HEK293 (cell line): ENCODE data around the gene C7orf33.

Source experiments
- CTCF ChIA-PET: fragments of 350-600 bp; formaldehyde crosslinking; extraction: SDS; loops from one replicate; lab custom pipeline; 2021; ENCODE audit warnings: antibody characterized with exemption; lab: Yijun Ruan, JAX
- POLR2A ChIA-PET: fragments of 300-600 bp; formaldehyde crosslinking; extraction: SDS; loops from one replicate; lab custom pipeline; 2020; ENCODE audit warnings: antibody characterized with exemption, inconsistent platforms; lab: Yijun Ruan, JAX
- H3K27ac ChIP-seq: fragments of 200-500 bp; sonication (Bioruptor generic); 2 replicates; pipeline ENCODE4 v1.5.1; 2014; ENCODE audit warnings: low read depth, low read length, control low read depth, inconsistent platforms; ENCODE audit errors: extremely low read depth
- H3K36me3 ChIP-seq, 2 experiments: fragments of 200-500 bp in 1 of 2; sonication (Bioruptor generic) in 1 of 2; 1 replicate in 1 of 2; 2 replicates in 1 of 2; pipeline ENCODE4 v1.5.1; 2014 to 2017; ENCODE audit warnings: inconsistent platforms in 2 of 2, low read length in 2 of 2; ENCODE audit not compliant: control insufficient read depth in 2 of 2, insufficient read depth in 1 of 2
- H3K4me1 ChIP-seq: fragments of 200-500 bp; sonication (Bioruptor generic); 2 replicates; pipeline ENCODE4 v1.5.1; 2014; ENCODE audit warnings: mild to moderate bottlenecking, low read length, inconsistent platforms; ENCODE audit not compliant: control insufficient read depth, insufficient read depth
- H3K4me3 ChIP-seq: 2 replicates; pipeline ENCODE4 v1.5.1; 2011; ENCODE audit warnings: low read depth, mild to moderate bottlenecking, control low read depth, low read length, moderate library complexity
- H3K9me3 ChIP-seq: fragments of 200-500 bp; sonication (Bioruptor generic); 2 replicates; pipeline ENCODE4 v1.5.1; 2014; ENCODE audit warnings: low read depth, low read length, inconsistent platforms; ENCODE audit not compliant: control insufficient read depth, insufficient read depth
- CTCF ChIP-seq: fragments of 450-650 bp; formaldehyde crosslinking; IDR thresholded peaks from 2 replicates; pipeline ENCODE4 v1.5.1; 2016; ENCODE audit warnings: missing biosample characterization, missing genetic modification characterization
- KLF1 ChIP-seq: fragments of 450-650 bp; formaldehyde crosslinking; IDR thresholded peaks from 2 replicates; pipeline ENCODE4 v1.5.1; 2016; ENCODE audit warnings: missing biosample characterization, missing genetic modification characterization
- OSR2 ChIP-seq: fragments of 450-650 bp; formaldehyde crosslinking; IDR thresholded peaks from 2 replicates; pipeline ENCODE4 v1.5.1; 2016; ENCODE audit warnings: missing biosample characterization, missing genetic modification characterization
- PRDM4 ChIP-seq: fragments of 450-650 bp; formaldehyde crosslinking; IDR thresholded peaks from 2 replicates; pipeline ENCODE4 v1.5.1; 2017; ENCODE audit warnings: missing biosample characterization, missing genetic modification characterization
- SALL2 ChIP-seq: fragments of 450-650 bp; formaldehyde crosslinking; IDR thresholded peaks from 2 replicates; pipeline ENCODE4 v1.5.0; 2017; ENCODE audit warnings: missing biosample characterization, mild to moderate bottlenecking, missing genetic modification characterization, borderline replicate concordance
- TRIM28 ChIP-seq: IDR thresholded peaks from 2 replicates; pipeline ENCODE4 v1.6.1; 2011; ENCODE audit warnings: low read length, control low read depth, borderline replicate concordance
- YY2 ChIP-seq: fragments of 450-650 bp; formaldehyde crosslinking; IDR thresholded peaks from 2 replicates; pipeline ENCODE4 v1.5.1; 2016; ENCODE audit warnings: missing biosample characterization, missing genetic modification characterization
- ZBTB17 ChIP-seq: fragments of 450-650 bp; formaldehyde crosslinking; IDR thresholded peaks from 2 replicates; pipeline ENCODE4 v1.5.1; 2016; ENCODE audit warnings: missing biosample characterization, missing genetic modification characterization
- ZBTB26 ChIP-seq: fragments of 450-650 bp; formaldehyde crosslinking; optimal IDR thresholded peaks from 2 replicates; pipeline ENCODE3; 2016; ENCODE audit warnings: missing biosample characterization, mild to moderate bottlenecking, missing genetic modification characterization
- ZFP69B ChIP-seq: fragments of 450-650 bp; formaldehyde crosslinking; IDR thresholded peaks from 2 replicates; pipeline ENCODE4 v1.5.1; 2016; ENCODE audit warnings: missing biosample characterization, missing genetic modification characterization
- ZNF133 ChIP-seq: fragments of 450-650 bp; formaldehyde crosslinking; IDR thresholded peaks from 2 replicates; pipeline ENCODE4 v1.5.1; 2016; ENCODE audit warnings: missing biosample characterization, missing genetic modification characterization
- ZNF157 ChIP-seq: fragments of 450-650 bp; formaldehyde crosslinking; IDR thresholded peaks from 2 replicates; pipeline ENCODE4 v1.5.1; 2016; ENCODE audit warnings: missing biosample characterization, missing genetic modification characterization
- ZNF18 ChIP-seq: fragments of 450-650 bp; formaldehyde crosslinking; IDR thresholded peaks from 2 replicates; pipeline ENCODE4 v1.5.1; 2016; ENCODE audit warnings: missing biosample characterization, missing genetic modification characterization
- ZNF202 ChIP-seq: fragments of 450-650 bp; formaldehyde crosslinking; IDR thresholded peaks from 2 replicates; pipeline ENCODE4 v1.5.1; 2016; ENCODE audit warnings: missing biosample characterization, missing genetic modification characterization, borderline replicate concordance
- ZNF311 ChIP-seq: fragments of 450-650 bp; formaldehyde crosslinking; IDR thresholded peaks from 2 replicates; pipeline ENCODE4 v1.5.1; 2017; ENCODE audit warnings: missing biosample characterization, missing genetic modification characterization, borderline replicate concordance
- ZNF433 ChIP-seq: fragments of 450-650 bp; formaldehyde crosslinking; IDR thresholded peaks from 2 replicates; pipeline ENCODE4 v1.5.1; 2016; ENCODE audit warnings: missing biosample characterization, missing genetic modification characterization, low read depth
- ZNF529 ChIP-seq: fragments of 450-650 bp; formaldehyde crosslinking; IDR thresholded peaks from 2 replicates; pipeline ENCODE4 v1.5.1; 2017; ENCODE audit warnings: missing genetic modification characterization, missing biosample characterization; ENCODE audit not compliant: insufficient replicate concordance
- ZNF645 ChIP-seq: fragments of 450-650 bp; formaldehyde crosslinking; IDR thresholded peaks from 2 replicates; pipeline ENCODE4; 2016; ENCODE audit warnings: missing biosample characterization, missing genetic modification characterization
- ZNF670 ChIP-seq: fragments of 450-650 bp; formaldehyde crosslinking; IDR thresholded peaks from 2 replicates; pipeline ENCODE4 v1.5.1; 2016; ENCODE audit warnings: missing biosample characterization, missing genetic modification characterization, low read depth
- ZSCAN5A ChIP-seq: fragments of 450-650 bp; formaldehyde crosslinking; IDR thresholded peaks from 2 replicates; pipeline ENCODE4 v1.5.1; 2016; ENCODE audit warnings: missing biosample characterization, missing genetic modification characterization

The C7orf33 gene

GRCh38 chr7:148545932-148546331 lies 44.6 kb upstream of the C7orf33 start:
- H3K27ac ChIP-seq, result no peak overlapping the region
- TF ChIP-seq ZFP69B (no peak), ZNF133 (no peak), ZNF18 (no peak), TRIM28 (no peak), ZNF529 (tag by site-specific recombination) (no peak), ZBTB26 (no peak), ZNF645 (no peak), ZNF670 (no peak), PRDM4 (tag by site-specific recombination) (no peak), YY2 (no peak), ZSCAN5A (tag by site-specific recombination) (no peak), ZNF433 (tag by site-specific recombination) (no peak), ZBTB17 (tag by site-specific recombination) (no peak), CTCF (no peak), ZNF202 (tag by site-specific recombination) (no peak), ZNF311 (tag by site-specific recombination) (no peak), SALL2 (tag by site-specific recombination) (no peak), OSR2 (tag by site-specific recombination) (no peak), KLF1 (tag by site-specific recombination) (no peak), ZNF157 (tag by site-specific recombination) (no peak)
- TF ChIP-seq, all 188 proteins: peak for 0
- Histone ChIP-seq H3K4me3 (no peak overlapping the region), H3K36me3 (no peaks in the 10 kb centered on the region), H3K9me3 (no peaks in the 10 kb centered on the region), H3K4me1 (no peaks in the 10 kb centered on the region)
- CTCF ChIA-PET, result interaction anchor here (0.6 kb wide), 2 partner anchors 10 to 18 kb away, joined by 3 read pairs; no protein-coding TSS in a partner anchor
- POLR2A ChIA-PET, result no interaction called here
